Nephron (organoid): Measurements from ENCODE around the gene LMTK3.

Source experiments
- H3K27ac Mint-ChIP-seq, 3 experiments: 2 replicates each; pipeline ENCODE4 v1.8.0; 2020; ENCODE audit warnings: mixed read lengths in 3 of 3, mild to moderate bottlenecking in 2 of 3, moderate library complexity in 1 of 3
- H3K27me3 Mint-ChIP-seq: 2 replicates; pipeline ENCODE4 v1.8.0; 2021; ENCODE audit warnings: low read depth, mild to moderate bottlenecking, moderate library complexity, mixed read lengths
- H3K36me3 Mint-ChIP-seq: 2 replicates; pipeline ENCODE4 v1.8.0; 2020; ENCODE audit warnings: low read depth, mixed read lengths
- H3K4me1 Mint-ChIP-seq: 2 replicates; pipeline ENCODE4 v1.8.0; 2020; ENCODE audit warnings: mixed read lengths
- H3K4me3 Mint-ChIP-seq, 3 experiments: 2 replicates each; pipeline ENCODE4 v1.8.0; 2020; ENCODE audit warnings: mild to moderate bottlenecking in 3 of 3, mixed read lengths in 3 of 3, moderate library complexity in 2 of 3
- H3K9me3 Mint-ChIP-seq: 2 replicates; pipeline ENCODE4 v1.8.0; 2020; ENCODE audit warnings: mixed read lengths
- CTCF ChIP-seq, 3 experiments: fragments of 200-600 bp; sonication (generic); IDR thresholded peaks; one replicate each; pipeline ENCODE4 v1.5.0; 2021; ENCODE audit warnings: antibody characterized with exemption in 3 of 3; ENCODE audit not compliant: unreplicated experiment in 3 of 3

LMTK3 gene

GRCh38 chr19:48442116-48443035 lies 69.3 kb downstream of the LMTK3 start:
- H3K36me3 Mint-ChIP-seq: peaks cover 6% of the 10 kb centered on the region
- TF ChIP-seq CTCF (IDR thresholded peaks at IDR 0.05; ENCODE audit: unreplicated experiment in 3 of 3): no peak
- no peaks in the 10 kb centered on the region for H3K27me3 Mint-ChIP-seq
- H3K9me3 Mint-ChIP-seq: no peaks in the 10 kb centered on the region
- peak overlapping the region in 1 of 3 experiments; percentile 56 for H3K27ac Mint-ChIP-seq
- H3K4me3 Mint-ChIP-seq: peak overlapping the region; percentile 30 to 48 (median 35)
- H3K4me1 Mint-ChIP-seq: peaks cover 21% of the 10 kb centered on the region

- TF ChIP-seq CTCF (IDR thresholded peaks at IDR 0.05; ENCODE audit: unreplicated experiment in 3 of 3): no peak
- peaks cover 23% of the 10 kb centered on the region for H3K4me1 Mint-ChIP-seq
- H3K36me3 Mint-ChIP-seq: peaks cover 6% of the 10 kb centered on the region
- H3K27ac Mint-ChIP-seq: peak overlapping the region in 1 of 3 experiments; percentile 56
- no peak overlapping the region for H3K4me3 Mint-ChIP-seq
- no peaks in the 10 kb centered on the region for H3K9me3 Mint-ChIP-seq
- H3K27me3 Mint-ChIP-seq: no peaks in the 10 kb centered on the region
Measured at GRCh38 chr19:48441360-48442050, 70.1 kb downstream of the LMTK3 start.

- Mint-ChIP-seq H3K4me1 (peaks cover 12% of the 10 kb centered on the region), H3K36me3 (peaks cover 5% of the 10 kb centered on the region), H3K27ac (peak overlapping the region in 1 of 3 experiments; percentile 80), H3K27me3 (no peaks in the 10 kb centered on the region), H3K4me3 (no peak overlapping the region), H3K9me3 (peaks cover 3% of the 10 kb centered on the region)
- TF ChIP-seq CTCF (IDR thresholded peaks at IDR 0.05; ENCODE audit: unreplicated experiment in 3 of 3): no peak
Measured at GRCh38 chr19:48436586-48436985, 75.0 kb downstream of the LMTK3 start.
